Left ventricle myocardium inferior (tissue), 1 donor: Measurements from ENCODE around the gene MRGPRX3. TPM values are rescaled to one million over a fixed set of nuclear protein-coding genes. Genes with fewer than 3 reads are reported as not detected.
A peak's percentile ranks its signal among the peaks of the same experiment; 100 is the strongest.
"Not testable (repeated sequence)": the region's sequence is repeated elsewhere in the genome, so short reads cannot be mapped to it uniquely, and the experiment has no call there.

Experiments
- DNase-seq: peaks from one replicate; pipeline ENCODE4 v3.0.0-alpha.2; 2020
- H3K27ac ChIP-seq: fragments of 200-600 bp; replicated peaks from 2 replicates; pipeline ENCODE4 v1.8.0; 2021
- H3K27me3 ChIP-seq: fragments of 200-600 bp; 2 replicates; pipeline ENCODE4 v1.8.0; 2021; ENCODE audit warnings: low read depth
- H3K36me3 ChIP-seq: fragments of 200-600 bp; 2 replicates; pipeline ENCODE4 v1.8.0; 2021
- H3K4me1 ChIP-seq: fragments of 200-600 bp; 2 replicates; pipeline ENCODE4 v1.8.0; 2021
- H3K4me3 ChIP-seq: fragments of 200-600 bp; 2 replicates; pipeline ENCODE4 v1.8.0; 2021; ENCODE audit warnings: mild to moderate bottlenecking, moderate library complexity
- H3K9me3 ChIP-seq: fragments of 200-600 bp; replicated peaks from 2 replicates; pipeline ENCODE4 v1.8.0; 2021
- intact Hi-C: fragments of 100-400 bp; cut with micrococcal nuclease; formaldehyde crosslinking; loops from one replicate; pipeline ENCODE4 v1.11.0; 2022
- total RNA-seq: library from RNA; stranded (reverse); fragmentation: NEBNext Ultra II Directional; extraction: Animal tissue kit (Norgen Biotek cat#: 25700); gene quantifications from one replicate; pipeline ENCODE4 v1.2.1, GENCODE V29; 2021
- TF ChIP-seq, protein P1 (sequence below): fragments of 200-600 bp; IDR thresholded peaks from 2 replicates; pipeline ENCODE4 v1.8.0; 2021; ENCODE audit warnings: antibody characterized with exemption, mild to moderate bottlenecking, borderline replicate concordance
- donor health status: DM: no; HTN: yes; CAD: no; lungs with severe emphysema.

Gene MRGPRX3
- total RNA-seq, 1 donor from 2014 or later = not detected

GRCh38 chr11:18111005-18111404, 21.4 kb upstream of the MRGPRX3 start:
- intact Hi-C loops = no loop called here
- Histone ChIP-seq H3K4me3 (no peak overlapping the region), H3K36me3 (no peaks in the 10 kb centered on the region), H3K4me1 (peaks cover 5% of the 10 kb centered on the region), H3K27ac (no peak overlapping the region), H3K27me3 (peaks cover 66% of the 10 kb centered on the region), H3K9me3 (no peaks in the 10 kb centered on the region)
- TF ChIP-seq, protein P1, sequence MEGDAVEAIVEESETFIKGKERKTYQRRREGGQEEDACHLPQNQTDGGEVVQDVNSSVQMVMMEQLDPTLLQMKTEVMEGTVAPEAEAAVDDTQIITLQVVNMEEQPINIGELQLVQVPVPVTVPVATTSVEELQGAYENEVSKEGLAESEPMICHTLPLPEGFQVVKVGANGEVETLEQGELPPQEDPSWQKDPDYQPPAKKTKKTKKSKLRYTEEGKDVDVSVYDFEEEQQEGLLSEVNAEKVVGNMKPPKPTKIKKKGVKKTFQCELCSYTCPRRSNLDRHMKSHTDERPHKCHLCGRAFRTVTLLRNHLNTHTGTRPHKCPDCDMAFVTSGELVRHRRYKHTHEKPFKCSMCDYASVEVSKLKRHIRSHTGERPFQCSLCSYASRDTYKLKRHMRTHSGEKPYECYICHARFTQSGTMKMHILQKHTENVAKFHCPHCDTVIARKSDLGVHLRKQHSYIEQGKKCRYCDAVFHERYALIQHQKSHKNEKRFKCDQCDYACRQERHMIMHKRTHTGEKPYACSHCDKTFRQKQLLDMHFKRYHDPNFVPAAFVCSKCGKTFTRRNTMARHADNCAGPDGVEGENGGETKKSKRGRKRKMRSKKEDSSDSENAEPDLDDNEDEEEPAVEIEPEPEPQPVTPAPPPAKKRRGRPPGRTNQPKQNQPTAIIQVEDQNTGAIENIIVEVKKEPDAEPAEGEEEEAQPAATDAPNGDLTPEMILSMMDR = no peak
- DNase-seq = no peak

- TF ChIP-seq, protein P1 = peak; percentile 89
- Histone ChIP-seq H3K4me1 (no peaks in the 10 kb centered on the region), H3K27me3 (peaks cover 50% of the 10 kb centered on the region), H3K9me3 (no peaks in the 10 kb centered on the region), H3K27ac (no peak overlapping the region), H3K4me3 (no peak overlapping the region), H3K36me3 (no peaks in the 10 kb centered on the region)
- no peak for DNase-seq
- intact Hi-C loops = no loop called here
Observed at GRCh38 chr11:18115360-18116127, 16.8 kb upstream of the MRGPRX3 start.

DNA sequence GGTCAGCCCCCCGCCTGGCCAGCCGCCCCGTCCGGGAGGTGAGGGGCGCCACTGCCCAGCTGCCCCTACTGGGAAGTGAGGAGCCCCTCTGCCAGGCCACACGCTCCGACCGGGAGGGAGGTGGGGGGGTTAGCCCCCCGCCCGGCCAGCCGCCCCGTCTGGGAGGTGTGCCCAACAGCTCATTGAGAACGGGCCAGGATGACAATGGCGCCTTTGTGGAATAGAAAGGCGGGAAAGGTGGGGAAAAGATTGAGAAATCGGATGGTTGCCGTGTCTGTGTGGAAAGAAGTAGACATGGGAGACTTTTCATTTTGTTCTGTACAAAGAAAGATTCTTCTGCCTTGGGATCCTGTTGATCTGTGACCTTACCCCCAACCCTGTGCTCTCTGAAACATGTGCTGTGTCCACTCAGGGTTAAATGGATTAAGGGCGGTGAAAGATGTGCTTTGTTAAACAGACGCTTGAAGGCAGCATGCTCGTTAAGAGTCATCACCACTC, 11.0 kb upstream of the MRGPRX3 start:
- intact Hi-C loops = not testable (repeated sequence)

GRCh38 chr11:18131115-18131514, 1.3 kb upstream of the MRGPRX3 start:
- intact Hi-C loops, H3K27ac ChIP-seq, DNase-seq, H3K4me3 ChIP-seq, H3K9me3 ChIP-seq, H3K4me1 ChIP-seq, H3K36me3 ChIP-seq: not testable (repeated sequence)
- peaks cover 59% of the 10 kb centered on the region for H3K27me3 ChIP-seq

More for the DNA sequence above, 11.0 kb upstream of the MRGPRX3 start:
- H3K27me3 ChIP-seq, H3K27ac ChIP-seq, H3K36me3 ChIP-seq, H3K4me3 ChIP-seq, H3K9me3 ChIP-seq, H3K4me1 ChIP-seq, DNase-seq: not testable (repeated sequence)

- Histone ChIP-seq H3K9me3 (peaks cover 5% of the 10 kb centered on the region), H3K36me3 (no peaks in the 10 kb centered on the region), H3K4me1 (no peaks in the 10 kb centered on the region), H3K27me3 (peaks cover 53% of the 10 kb centered on the region), H3K4me3 (no peak overlapping the region), H3K27ac (no peak overlapping the region)
- intact Hi-C loops = no loop called here
- TF ChIP-seq, protein P1 = no peak
- no peak for DNase-seq
Observed at GRCh38 chr11:18135308-18135707, 2.9 kb downstream of the MRGPRX3 start.

- H3K4me1 ChIP-seq = no peaks in the 10 kb centered on the region
- no peak overlapping the region for H3K27ac ChIP-seq
- intact Hi-C loops = no loop called here
- TF ChIP-seq, protein P1 = no peak
- H3K27me3 ChIP-seq = peaks cover 59% of the 10 kb centered on the region
- no peak overlapping the region for H3K4me3 ChIP-seq
- no peaks in the 10 kb centered on the region for H3K9me3 ChIP-seq
- no peaks in the 10 kb centered on the region for H3K36me3 ChIP-seq
- DNase-seq = no peak
Observed at GRCh38 chr11:18137186-18137800, 4.9 kb downstream of the MRGPRX3 start.
